ENCODE results near the gene OVCA2.

DNA sequence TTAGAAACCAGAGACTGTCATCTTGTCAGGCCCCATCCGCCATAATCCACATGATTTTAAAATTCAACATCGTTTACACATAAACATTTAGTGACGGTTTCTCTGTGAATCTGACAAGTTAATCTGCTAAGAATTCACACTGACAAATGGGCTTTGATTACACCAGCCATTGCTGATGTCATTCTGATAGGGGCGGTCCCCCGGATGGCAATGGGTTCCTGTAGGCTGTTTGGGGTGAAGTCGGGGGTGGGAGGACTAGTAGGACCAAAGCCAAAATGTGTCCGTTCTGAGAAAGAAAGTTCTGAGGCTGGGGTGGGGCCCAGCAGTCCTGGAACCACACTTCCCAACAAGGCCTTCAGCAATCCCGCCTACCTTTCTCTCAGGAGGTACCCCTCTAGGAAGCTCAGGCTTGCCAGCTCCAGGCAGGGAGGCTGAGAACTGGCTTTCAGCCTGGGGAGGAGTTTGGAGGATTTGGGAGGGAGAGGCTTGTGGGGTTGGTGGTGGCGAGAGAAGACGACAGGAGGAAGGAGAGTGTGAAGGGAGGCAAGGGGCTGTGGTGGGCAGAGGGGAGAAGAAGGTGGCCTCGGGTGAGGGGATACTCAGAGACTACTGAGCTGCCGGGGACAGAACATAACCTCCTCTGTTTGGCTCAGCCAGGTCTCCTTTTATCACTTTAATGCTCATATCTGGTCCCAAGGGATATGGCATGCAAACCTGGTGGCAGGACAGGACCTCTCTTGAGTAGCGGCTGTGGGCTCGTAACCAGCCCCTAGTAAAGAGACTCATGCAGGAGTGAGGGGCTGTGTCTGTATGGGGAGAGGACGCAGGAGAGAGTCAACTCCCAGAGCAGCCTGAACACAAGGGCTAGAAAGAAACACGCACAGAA, 21.7 kb downstream of the OVCA2 start:
- TF ChIP-seq POLR2A (IDR thresholded peaks at IDR 0.05) (no peak), EP300 (IDR thresholded peaks at IDR 0.05) (no peak)
- TF ChIP-seq, protein P1, sequence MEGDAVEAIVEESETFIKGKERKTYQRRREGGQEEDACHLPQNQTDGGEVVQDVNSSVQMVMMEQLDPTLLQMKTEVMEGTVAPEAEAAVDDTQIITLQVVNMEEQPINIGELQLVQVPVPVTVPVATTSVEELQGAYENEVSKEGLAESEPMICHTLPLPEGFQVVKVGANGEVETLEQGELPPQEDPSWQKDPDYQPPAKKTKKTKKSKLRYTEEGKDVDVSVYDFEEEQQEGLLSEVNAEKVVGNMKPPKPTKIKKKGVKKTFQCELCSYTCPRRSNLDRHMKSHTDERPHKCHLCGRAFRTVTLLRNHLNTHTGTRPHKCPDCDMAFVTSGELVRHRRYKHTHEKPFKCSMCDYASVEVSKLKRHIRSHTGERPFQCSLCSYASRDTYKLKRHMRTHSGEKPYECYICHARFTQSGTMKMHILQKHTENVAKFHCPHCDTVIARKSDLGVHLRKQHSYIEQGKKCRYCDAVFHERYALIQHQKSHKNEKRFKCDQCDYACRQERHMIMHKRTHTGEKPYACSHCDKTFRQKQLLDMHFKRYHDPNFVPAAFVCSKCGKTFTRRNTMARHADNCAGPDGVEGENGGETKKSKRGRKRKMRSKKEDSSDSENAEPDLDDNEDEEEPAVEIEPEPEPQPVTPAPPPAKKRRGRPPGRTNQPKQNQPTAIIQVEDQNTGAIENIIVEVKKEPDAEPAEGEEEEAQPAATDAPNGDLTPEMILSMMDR (IDR thresholded peaks at IDR 0.05), result no peak
